Upper lobe of left lung (tissue), 6 donors: ENCODE measurements around the gene PLIN1. TPM values are rescaled to one million over a fixed set of nuclear protein-coding genes. Genes with fewer than 3 reads are reported as not detected.

Experiments used
- ATAC-seq, 2 donors: fragments of 200-7000 bp; cut with Tn5 transposase; one replicate each; pipeline ENCODE4 v1.9.1; 2022; ENCODE audit warnings: mild to moderate bottlenecking in 2 of 2, moderate library complexity in 2 of 2; ENCODE audit not compliant: low FRiP score in 2 of 2
- DNase-seq, 2 donors: peaks; one replicate each; pipeline ENCODE4 v3.0.0-alpha.2; 2019 to 2020
- H3K27ac ChIP-seq, 4 donors: fragments of 200-600 bp; sonication (generic); one replicate each; pipeline ENCODE4 v1.5.1; 2016 to 2019
- H3K27me3 ChIP-seq, 4 donors: fragments of 200-600 bp; sonication (generic); one replicate each; pipeline ENCODE4 v1.5.1; 2017 to 2019
- H3K36me3 ChIP-seq, 4 donors: fragments of 200-600 bp; sonication (generic); one replicate each; pipeline ENCODE4 v1.5.1; 2016 to 2019
- H3K4me1 ChIP-seq, 4 donors: fragments of 200-600 bp; sonication (generic); one replicate each; pipeline ENCODE4 v1.5.1; 2018 to 2019
- H3K4me3 ChIP-seq, 4 donors: fragments of 200-600 bp; sonication (generic); one replicate each; pipeline ENCODE4 v1.5.1; 2017 to 2019; ENCODE audit warnings: mild to moderate bottlenecking in 2 of 4, moderate library complexity in 1 of 4
- H3K9me3 ChIP-seq, 4 donors: fragments of 200-600 bp; sonication (generic); one replicate each; pipeline ENCODE4 v1.5.1; 2018 to 2019
- EP300 ChIP-seq, 4 donors: sonication (generic); formaldehyde crosslinking; IDR thresholded peaks; one replicate each; pipeline ENCODE4 v1.5.1; 2017; ENCODE audit warnings: antibody characterized with exemption in 4 of 4, control low read depth in 2 of 4
- POLR2A ChIP-seq, 4 donors: fragments of 450-650 bp; IDR thresholded peaks; one replicate each; pipeline ENCODE4 v1.5.1; 2016 to 2017; ENCODE audit warnings: antibody characterized with exemption in 4 of 4, mild to moderate bottlenecking in 2 of 4
- POLR2AphosphoS5 ChIP-seq, 2 donors: sonication (generic); formaldehyde crosslinking; IDR thresholded peaks; one replicate each; pipeline ENCODE4 v1.5.1; 2017; ENCODE audit warnings: antibody characterized with exemption in 2 of 2
- WGBS, 2 donors: methylation state at CpG; one replicate each; pipeline ENCODE4 v1.1.5; 2017 to 2018; 5-methylcytosine and 5-hydroxymethylcytosine counted together
- total RNA-seq, 6 donors: library from RNA; depleted of rRNA in 4 of 6; stranded (reverse); fragments of >200 nt in 4 of 6; gene quantifications; one replicate each; pipeline versions ENCODE4 v1.1.0 to v1.2.1, GENCODE V29; 2016 to 2021
- TF ChIP-seq, protein P1 (sequence below), 6 experiments: fragments of 450-650 bp in 4 of 6; fragments of 200-600 bp in 2 of 6; sonication (generic) in 2 of 6; IDR thresholded peaks; one replicate each; pipeline ENCODE4 v1.5.1; 2016 to 2019; ENCODE audit warnings: antibody characterized with exemption in 6 of 6
- donor health status: DM: no; HTN: no; CAD: no; lungs with moderate emphysema.
- donor health status: DM: no; HTN: yes; CAD: no; lungs with severe emphysema.

Gene PLIN1
- total RNA-seq, 6 donors from 2014 or later = 0.29 to 3.8 (median 1.1) TPM; not detected in 1

DNA sequence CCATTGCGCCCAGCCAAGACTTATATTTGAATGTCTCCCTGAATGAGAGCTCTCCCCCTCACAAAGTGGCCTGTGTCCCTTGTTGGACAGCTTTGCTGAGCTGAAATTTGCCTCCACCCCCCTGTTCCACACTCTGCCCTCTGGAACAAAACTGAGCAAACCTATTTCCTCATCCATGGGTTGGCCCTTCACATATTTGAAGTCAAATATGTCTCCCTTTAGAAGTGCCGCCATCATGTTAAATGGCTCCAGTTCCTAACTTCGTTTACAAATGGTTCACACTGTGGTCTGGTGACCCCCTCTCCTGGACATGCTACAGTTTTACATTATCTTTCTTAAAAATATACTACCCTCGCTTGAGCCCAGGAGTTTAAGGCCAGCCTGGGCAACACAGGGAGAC, 4.6 kb downstream of the PLIN1 start:
- Histone ChIP-seq H3K4me3 (no peak overlapping the region), H3K9me3 (no peaks in the 10 kb centered on the region), H3K27me3 (no peaks in the 10 kb centered on the region), H3K36me3 (no peaks in the 10 kb centered on the region), H3K27ac (no peak overlapping the region), H3K4me1 (peaks cover 0 to under 1% (median 0%) of the 10 kb centered on the region in 4 donors)
- 76 to 78% methylated on average over 4 of the region's 4 CpGs for WGBS, 2 donors
- ATAC-seq (no peak), DNase-seq (no peak)
- no peak for TF ChIP-seq EP300 (IDR thresholded peaks at IDR 0.05)
- no peak for TF ChIP-seq POLR2A (IDR thresholded peaks at IDR 0.05)
- TF ChIP-seq, protein P1, sequence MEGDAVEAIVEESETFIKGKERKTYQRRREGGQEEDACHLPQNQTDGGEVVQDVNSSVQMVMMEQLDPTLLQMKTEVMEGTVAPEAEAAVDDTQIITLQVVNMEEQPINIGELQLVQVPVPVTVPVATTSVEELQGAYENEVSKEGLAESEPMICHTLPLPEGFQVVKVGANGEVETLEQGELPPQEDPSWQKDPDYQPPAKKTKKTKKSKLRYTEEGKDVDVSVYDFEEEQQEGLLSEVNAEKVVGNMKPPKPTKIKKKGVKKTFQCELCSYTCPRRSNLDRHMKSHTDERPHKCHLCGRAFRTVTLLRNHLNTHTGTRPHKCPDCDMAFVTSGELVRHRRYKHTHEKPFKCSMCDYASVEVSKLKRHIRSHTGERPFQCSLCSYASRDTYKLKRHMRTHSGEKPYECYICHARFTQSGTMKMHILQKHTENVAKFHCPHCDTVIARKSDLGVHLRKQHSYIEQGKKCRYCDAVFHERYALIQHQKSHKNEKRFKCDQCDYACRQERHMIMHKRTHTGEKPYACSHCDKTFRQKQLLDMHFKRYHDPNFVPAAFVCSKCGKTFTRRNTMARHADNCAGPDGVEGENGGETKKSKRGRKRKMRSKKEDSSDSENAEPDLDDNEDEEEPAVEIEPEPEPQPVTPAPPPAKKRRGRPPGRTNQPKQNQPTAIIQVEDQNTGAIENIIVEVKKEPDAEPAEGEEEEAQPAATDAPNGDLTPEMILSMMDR (IDR thresholded peaks at IDR 0.05) = no peak
- no peak for TF ChIP-seq POLR2AphosphoS5 (IDR thresholded peaks at IDR 0.05)

DNA sequence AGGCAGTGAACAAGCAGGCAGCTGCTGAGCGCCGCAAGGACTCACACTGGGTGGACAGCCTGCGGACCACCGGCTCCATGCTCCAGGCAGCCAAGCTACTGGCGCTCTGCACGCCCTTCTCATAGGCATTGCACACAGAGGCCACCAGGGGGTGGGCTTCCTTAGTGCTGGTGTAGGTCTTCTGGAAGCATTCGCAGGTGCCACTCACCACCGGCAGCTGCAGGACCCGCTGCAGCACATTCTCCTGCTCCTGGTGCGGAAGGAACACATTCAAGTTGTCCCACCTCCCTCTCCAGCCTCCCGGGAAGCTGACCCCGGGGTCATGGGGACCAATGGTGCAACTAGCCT, 6.0 kb downstream of the PLIN1 start:
- ATAC-seq (no peak), DNase-seq (peak in 1 of 2 donors; percentile 52)
- Histone ChIP-seq H3K27ac (no peak overlapping the region), H3K9me3 (no peaks in the 10 kb centered on the region), H3K4me1 (no peaks in the 10 kb centered on the region), H3K36me3 (no peaks in the 10 kb centered on the region), H3K4me3 (no peak overlapping the region), H3K27me3 (no peaks in the 10 kb centered on the region)
- TF ChIP-seq POLR2AphosphoS5 (IDR thresholded peaks at IDR 0.05) (no peak), POLR2A (IDR thresholded peaks at IDR 0.05) (no peak)
- TF ChIP-seq, protein P1 (IDR thresholded peaks at IDR 0.05) = peak in 3 of 6 experiments; percentile 7 to 44 (median 21)
- WGBS, 2 donors = 62 to 66% methylated on average over 10 to 11 of the region's 12 CpGs

DNA sequence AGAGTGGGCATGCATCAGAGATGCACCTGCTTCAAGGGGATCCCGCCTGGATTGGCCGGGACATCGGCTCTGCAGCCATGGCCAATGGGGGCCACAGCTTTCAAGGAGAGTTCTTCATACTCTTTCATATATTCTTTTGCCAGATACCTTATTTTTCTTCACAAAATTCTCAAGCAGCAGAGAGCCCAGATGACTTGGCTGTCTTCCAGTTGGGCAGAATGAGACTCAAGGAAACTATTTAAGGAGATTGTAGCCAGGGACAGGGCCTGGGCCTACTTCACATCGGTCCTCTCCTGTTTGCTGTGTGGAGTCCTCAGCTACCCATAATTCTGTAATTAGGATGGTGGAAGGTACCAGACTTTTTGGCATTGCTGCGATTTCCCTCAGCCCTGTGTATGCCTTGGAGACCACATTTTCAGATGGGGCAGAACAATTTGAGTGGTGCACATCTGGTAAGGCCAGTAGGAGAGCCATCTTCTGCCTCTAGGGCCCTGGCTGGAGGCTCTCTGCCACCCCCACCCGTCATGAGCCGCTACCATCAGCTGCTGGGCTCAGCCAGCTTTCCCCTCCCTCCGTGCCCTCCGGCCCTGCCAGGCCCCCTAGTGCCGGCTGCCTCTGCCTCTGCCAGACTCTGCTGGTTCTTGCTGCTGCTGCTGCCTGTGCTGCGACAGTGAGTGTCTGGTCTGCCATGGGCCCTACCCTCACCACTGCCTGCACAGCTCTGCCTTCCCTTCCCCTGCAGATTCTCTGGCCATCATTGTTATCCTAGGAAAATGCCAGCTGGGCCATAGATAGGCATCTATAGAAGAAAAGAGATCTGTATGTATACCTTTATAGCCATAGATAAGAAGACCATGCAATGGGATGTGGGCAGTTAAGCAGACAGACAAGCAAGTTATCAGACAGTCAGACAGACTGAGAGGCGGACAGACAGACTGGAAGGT, 6.7 kb downstream of the PLIN1 start:
- Histone ChIP-seq H3K4me1 (no peaks in the 10 kb centered on the region), H3K9me3 (no peaks in the 10 kb centered on the region), H3K27ac (no peak overlapping the region), H3K36me3 (no peaks in the 10 kb centered on the region), H3K27me3 (no peaks in the 10 kb centered on the region), H3K4me3 (no peak overlapping the region)
- TF ChIP-seq, protein P1 (IDR thresholded peaks at IDR 0.05) = no peak
- TF ChIP-seq EP300 (IDR thresholded peaks at IDR 0.05) = no peak
- no peak for TF ChIP-seq POLR2AphosphoS5 (IDR thresholded peaks at IDR 0.05)
- no peak for TF ChIP-seq POLR2A (IDR thresholded peaks at IDR 0.05)
- DNase-seq (peak in 1 of 2 donors; percentile 57), ATAC-seq (no peak)
- WGBS, 2 donors = 86 to 92% methylated on average over 11 to 12 of the region's 12 CpGs

DNA sequence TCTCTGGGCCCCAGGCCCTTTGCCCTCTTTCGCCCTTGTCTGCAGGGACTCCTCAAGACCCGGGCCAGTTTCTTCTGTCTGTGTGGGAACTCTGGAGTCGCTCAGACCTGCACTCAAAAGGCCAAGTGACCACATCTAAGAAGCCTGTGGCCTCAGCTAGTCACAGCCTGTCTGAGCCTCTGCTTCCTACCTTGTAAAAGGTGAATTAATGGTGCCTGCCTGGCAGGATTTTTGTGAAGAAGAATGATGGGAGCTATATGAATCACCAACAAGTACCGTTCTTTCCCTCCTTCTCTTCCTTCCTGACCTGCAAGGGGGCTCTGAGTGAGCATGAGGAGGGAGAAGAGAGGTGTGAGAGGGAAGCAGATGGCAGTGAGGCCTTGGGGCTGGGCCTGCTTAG, 7.5 kb downstream of the PLIN1 start:
- Histone ChIP-seq H3K9me3 (no peaks in the 10 kb centered on the region), H3K36me3 (no peaks in the 10 kb centered on the region), H3K27me3 (no peaks in the 10 kb centered on the region), H3K4me1 (no peaks in the 10 kb centered on the region), H3K27ac (no peak overlapping the region), H3K4me3 (no peak overlapping the region)
- ATAC-seq (no peak), DNase-seq (no peak)
- TF ChIP-seq, protein P1 (IDR thresholded peaks at IDR 0.05) = no peak
- TF ChIP-seq POLR2AphosphoS5 (IDR thresholded peaks at IDR 0.05) (no peak), POLR2A (IDR thresholded peaks at IDR 0.05) (no peak), EP300 (IDR thresholded peaks at IDR 0.05) (no peak)
- WGBS, 2 donors = 50 to 58% methylated on average over 4 of the region's 4 CpGs
